Measurements from ENCODE around the gene SF3A1. TPM values are rescaled to one million over a fixed set of nuclear protein-coding genes. Genes with fewer than 3 reads are reported as not detected.

The SF3A1 gene
- total RNA-seq, 1 donor from 2014 or later = 139 TPM

- Histone ChIP-seq H2AFZ (ENCODE audit: low read depth, low read length) (no peak overlapping the region), H3K27me3 (ENCODE audit: insufficient read depth, low read length) (no peaks in the 10 kb centered on the region), H3K9ac (ENCODE audit: low read length) (no peak overlapping the region), H3K4me1 (ENCODE audit: insufficient read depth, low read length) (no peaks in the 10 kb centered on the region), H3K4me2 (ENCODE audit: low read length) (no peak overlapping the region), H3K36me3 (ENCODE audit: insufficient read depth, low read length) (peaks cover 4% of the 10 kb centered on the region), H3K79me2 (ENCODE audit: insufficient read depth, low read length) (no peaks in the 10 kb centered on the region), H3K9me3 (ENCODE audit: insufficient read depth, low read depth, low read length) (no peaks in the 10 kb centered on the region), H4K20me1 (ENCODE audit: insufficient read depth, low read length) (peaks cover 15% of the 10 kb centered on the region), H3K4me3 (ENCODE audit: insufficient read depth, low read depth, low read length) (no peak overlapping the region), H3K27ac (ENCODE audit: low read depth, low read length) (no peak overlapping the region)
- DNase-seq (ENCODE audit: low read depth) (no peak), FAIRE-seq (no peak)
- no peak overlapping the region for H3K4me3 Mint-ChIP-seq (ENCODE audit: unreplicated experiment)
- TF ChIP-seq CTCF (IDR thresholded peaks at IDR 0.05; ENCODE audit: insufficient read depth, low read depth, low read length) = no peak
- TF ChIP-seq EZH2 (IDR thresholded peaks at IDR 0.05; ENCODE audit: insufficient read depth, low read length) = no peak
- no peaks in the 10 kb centered on the region for H3K9me3 Mint-ChIP-seq (ENCODE audit: unreplicated experiment)
- H3K27me3 Mint-ChIP-seq (ENCODE audit: low read depth, unreplicated experiment) = no peaks in the 10 kb centered on the region
- no peaks in the 10 kb centered on the region for H3K4me1 Mint-ChIP-seq (ENCODE audit: low read depth, unreplicated experiment)
- H3K27ac Mint-ChIP-seq (ENCODE audit: unreplicated experiment) = no peak overlapping the region
- H3K36me3 Mint-ChIP-seq (ENCODE audit: low read depth, unreplicated experiment) = peaks cover 17% of the 10 kb centered on the region
Observed at GRCh38 chr22:30373331-30374325, 16.9 kb upstream of the SF3A1 start.

- H3K27ac ChIP-seq (ENCODE audit: low read depth, low read length) = no peak overlapping the region
- no peaks in the 10 kb centered on the region for H3K9me3 ChIP-seq (ENCODE audit: insufficient read depth, low read depth, low read length)
- Mint-ChIP-seq H3K4me3 (ENCODE audit: unreplicated experiment) (no peak overlapping the region), H3K4me1 (ENCODE audit: low read depth, unreplicated experiment) (no peaks in the 10 kb centered on the region), H3K9me3 (ENCODE audit: unreplicated experiment) (no peaks in the 10 kb centered on the region), H3K27ac (ENCODE audit: unreplicated experiment) (no peak overlapping the region), H3K27me3 (ENCODE audit: low read depth, unreplicated experiment) (no peaks in the 10 kb centered on the region), H3K36me3 (ENCODE audit: low read depth, unreplicated experiment) (peaks cover 14% of the 10 kb centered on the region)
- H3K79me2 ChIP-seq (ENCODE audit: insufficient read depth, low read length) = no peaks in the 10 kb centered on the region
- H4K20me1 ChIP-seq (ENCODE audit: insufficient read depth, low read length) = peaks cover 13% of the 10 kb centered on the region
- FAIRE-seq (no peak), DNase-seq (ENCODE audit: low read depth) (no peak)
- H3K27me3 ChIP-seq (ENCODE audit: insufficient read depth, low read length) = no peaks in the 10 kb centered on the region
- H3K4me1 ChIP-seq (ENCODE audit: insufficient read depth, low read length) = no peaks in the 10 kb centered on the region
- no peak for TF ChIP-seq CTCF (IDR thresholded peaks at IDR 0.05; ENCODE audit: insufficient read depth, low read depth, low read length)
- H3K36me3 ChIP-seq (ENCODE audit: insufficient read depth, low read length) = peaks cover 4% of the 10 kb centered on the region
- no peak overlapping the region for H3K4me3 ChIP-seq (ENCODE audit: insufficient read depth, low read depth, low read length)
- no peak overlapping the region for H3K9ac ChIP-seq (ENCODE audit: low read length)
- no peak overlapping the region for H2AFZ ChIP-seq (ENCODE audit: low read depth, low read length)
- H3K4me2 ChIP-seq (ENCODE audit: low read length) = no peak overlapping the region
Observed at GRCh38 chr22:30372915-30373314, 16.2 kb upstream of the SF3A1 start.

- H3K4me2 ChIP-seq (ENCODE audit: low read length) = no peak overlapping the region
- Mint-ChIP-seq H3K4me3 (ENCODE audit: unreplicated experiment) (no peak overlapping the region), H3K4me1 (ENCODE audit: low read depth, unreplicated experiment) (no peaks in the 10 kb centered on the region), H3K27me3 (ENCODE audit: low read depth, unreplicated experiment) (no peaks in the 10 kb centered on the region), H3K27ac (ENCODE audit: unreplicated experiment) (no peak overlapping the region), H3K9me3 (ENCODE audit: unreplicated experiment) (no peaks in the 10 kb centered on the region), H3K36me3 (ENCODE audit: low read depth, unreplicated experiment) (peaks cover 12% of the 10 kb centered on the region)
- no peak overlapping the region for H3K27ac ChIP-seq (ENCODE audit: low read depth, low read length)
- H3K79me2 ChIP-seq (ENCODE audit: insufficient read depth, low read length) = no peaks in the 10 kb centered on the region
- TF ChIP-seq CTCF (IDR thresholded peaks at IDR 0.05; ENCODE audit: insufficient read depth, low read depth, low read length) = no peak
- no peak for TF ChIP-seq EZH2 (IDR thresholded peaks at IDR 0.05; ENCODE audit: insufficient read depth, low read length)
- H3K9me3 ChIP-seq (ENCODE audit: insufficient read depth, low read depth, low read length) = no peaks in the 10 kb centered on the region
- no peak overlapping the region for H2AFZ ChIP-seq (ENCODE audit: low read depth, low read length)
- no peak overlapping the region for H3K4me3 ChIP-seq (ENCODE audit: insufficient read depth, low read depth, low read length)
- no peak overlapping the region for H3K9ac ChIP-seq (ENCODE audit: low read length)
- DNase-seq (ENCODE audit: low read depth) = no peak
- no peak for FAIRE-seq
- no peaks in the 10 kb centered on the region for H3K27me3 ChIP-seq (ENCODE audit: insufficient read depth, low read length)
- H3K4me1 ChIP-seq (ENCODE audit: insufficient read depth, low read length) = no peaks in the 10 kb centered on the region
- peaks cover 13% of the 10 kb centered on the region for H4K20me1 ChIP-seq (ENCODE audit: insufficient read depth, low read length)
- H3K36me3 ChIP-seq (ENCODE audit: insufficient read depth, low read length) = no peaks in the 10 kb centered on the region
Observed at GRCh38 chr22:30371981-30372380, 15.3 kb upstream of the SF3A1 start.

Measured in astrocyte (in vitro differentiated cells and primary cell).